ENCODE data around the gene UBTD1.
A peak's percentile ranks its signal among the peaks of the same experiment; 100 is the strongest.
"Not testable (repeated sequence)": the region's sequence is repeated elsewhere in the genome, so short reads cannot be mapped to it uniquely, and the experiment has no call there.

UBTD1 gene

DNA sequence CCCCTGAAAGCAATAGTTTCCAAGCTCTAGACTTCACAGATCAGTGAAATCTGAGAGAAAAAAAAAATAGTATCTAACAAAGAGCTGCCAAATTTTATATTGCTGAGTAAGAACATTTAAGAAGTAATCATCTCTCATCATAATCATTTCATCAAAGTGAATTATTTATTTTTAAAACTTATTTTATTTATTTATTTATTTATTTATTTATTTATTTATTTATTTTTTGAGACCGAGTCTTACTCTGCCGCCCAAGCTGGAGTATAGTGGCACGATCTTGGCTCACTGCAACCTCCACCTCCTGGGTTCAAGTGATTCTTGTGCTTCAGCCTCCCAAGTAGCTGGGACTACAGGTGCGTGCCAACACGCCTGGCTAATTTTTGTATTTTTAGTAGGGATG, 77.8 kb downstream of the UBTD1 start:
- H3K36me3 ChIP-seq (replicated peaks in 1 of 2; ENCODE audit: control insufficient read depth in 2 of 2, insufficient read depth in 2 of 2, low read length in 2 of 2); H4K8ac ChIP-seq (ENCODE audit: low read depth, low read length); H3K18ac ChIP-seq (ENCODE audit: low read length); H3K4me3 ChIP-seq (ENCODE audit: low read length in 2 of 2); H3K27ac ChIP-seq (replicated peaks; ENCODE audit: low read length); H3K9ac ChIP-seq (ENCODE audit: low read depth, low read length, poor library complexity); H3K23ac ChIP-seq (ENCODE audit: low read depth, low read length, poor library complexity); H2BK120ac ChIP-seq (ENCODE audit: low read depth, low read length); H2AK5ac ChIP-seq (ENCODE audit: low read depth, low read length); H2AFZ ChIP-seq (ENCODE audit: low read length); H2BK12ac ChIP-seq (ENCODE audit: low read length); H2BK15ac ChIP-seq (ENCODE audit: low read length); H3K14ac ChIP-seq (ENCODE audit: low read length); H2BK5ac ChIP-seq (ENCODE audit: low read length); DNase-seq (ENCODE audit: low spot score); H4K91ac ChIP-seq (ENCODE audit: low read depth, low read length, poor library complexity); H3K4ac ChIP-seq (ENCODE audit: low read length); H3K4me2 ChIP-seq (ENCODE audit: insufficient read depth, low read length, poor library complexity, severe bottlenecking); H3K27me3 ChIP-seq (ENCODE audit: control insufficient read depth in 3 of 3, insufficient read depth in 3 of 3, low read depth in 1 of 3, low read length in 3 of 3); H3K9me3 ChIP-seq (replicated peaks in 1 of 2; ENCODE audit: control insufficient read depth in 2 of 2, insufficient read depth in 1 of 2, low read depth in 1 of 2, low read length in 2 of 2); H3K79me1 ChIP-seq (ENCODE audit: low read depth, low read length); H3K4me1 ChIP-seq (ENCODE audit: control insufficient read depth in 2 of 2, insufficient read depth in 1 of 2, low read depth in 1 of 2, low read length in 2 of 2): not testable (repeated sequence)
- no CpG with 5 or more reads among the region's 5 CpGs for WGBS, 2 donors (ENCODE audit: extremely low coverage in 2 of 2, insufficient read length in 2 of 2, insufficient replicate concordance in 1 of 2)

DNA sequence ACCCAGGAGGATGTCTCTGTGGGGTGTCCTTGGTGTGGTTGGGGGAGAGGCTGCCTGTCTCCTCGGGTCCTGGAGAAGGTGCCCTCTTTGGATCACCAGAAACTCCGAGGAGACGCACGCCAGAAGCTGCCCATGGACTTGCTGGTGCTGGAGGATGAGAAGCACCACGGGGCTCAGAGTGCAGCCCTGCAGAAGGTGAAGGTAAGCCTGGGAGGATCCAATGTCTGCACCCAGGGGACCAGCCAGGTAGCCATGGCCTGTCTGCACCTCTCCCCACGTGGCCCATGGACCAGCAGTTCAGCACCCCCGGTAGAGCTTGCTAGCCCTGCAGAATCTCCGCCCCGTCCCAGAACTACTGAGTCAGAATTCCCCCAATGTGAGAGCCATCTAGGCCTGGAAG, 79.0 kb downstream of the UBTD1 start:
- Histone ChIP-seq H3K79me1 (ENCODE audit: low read depth, low read length) (no peaks in the 10 kb centered on the region), H3K9ac (ENCODE audit: low read depth, low read length, poor library complexity) (no peak overlapping the region), H3K36me3 (replicated peaks in 1 of 2; ENCODE audit: control insufficient read depth in 2 of 2, insufficient read depth in 2 of 2, low read length in 2 of 2) (no peaks in the 10 kb centered on the region), H3K9me3 (replicated peaks in 1 of 2; ENCODE audit: control insufficient read depth in 2 of 2, insufficient read depth in 1 of 2, low read depth in 1 of 2, low read length in 2 of 2) (no peaks in the 10 kb centered on the region), H2AK5ac (ENCODE audit: low read depth, low read length) (peak overlapping the region; percentile 46), H3K27ac (replicated peaks; ENCODE audit: low read length) (no peak overlapping the region), H3K14ac (ENCODE audit: low read length) (no peak overlapping the region), H3K4me1 (ENCODE audit: control insufficient read depth in 2 of 2, insufficient read depth in 1 of 2, low read depth in 1 of 2, low read length in 2 of 2) (peaks cover 2 to 3% of the 10 kb centered on the region in 2 donors), H2BK15ac (ENCODE audit: low read length) (no peak overlapping the region), H4K8ac (ENCODE audit: low read depth, low read length) (no peak overlapping the region), H3K4me3 (ENCODE audit: low read length in 2 of 2) (no peak overlapping the region), H3K18ac (ENCODE audit: low read length) (no peak overlapping the region), H3K4ac (ENCODE audit: low read length) (no peak overlapping the region), H3K27me3 (ENCODE audit: control insufficient read depth in 3 of 3, insufficient read depth in 3 of 3, low read depth in 1 of 3, low read length in 3 of 3) (peaks cover 0 to 3% (median 0%) of the 10 kb centered on the region in 3 experiments), H2BK5ac (ENCODE audit: low read length) (no peak overlapping the region), H3K4me2 (ENCODE audit: insufficient read depth, low read length, poor library complexity, severe bottlenecking) (no peak overlapping the region), H3K23ac (ENCODE audit: low read depth, low read length, poor library complexity) (no peak overlapping the region), H2BK12ac (ENCODE audit: low read length) (no peak overlapping the region), H2AFZ (ENCODE audit: low read length) (no peak overlapping the region), H2BK120ac (ENCODE audit: low read depth, low read length) (no peak overlapping the region), H4K91ac (ENCODE audit: low read depth, low read length, poor library complexity) (no peak overlapping the region)
- no peak for DNase-seq (ENCODE audit: low spot score)
- no CpG with 5 or more reads among the region's 9 CpGs for WGBS, 2 donors (ENCODE audit: extremely low coverage in 2 of 2, insufficient read length in 2 of 2, insufficient replicate concordance in 1 of 2)

GRCh38 chr10:97578171-97578844, 79.6 kb downstream of the UBTD1 start:
- H3K18ac ChIP-seq (ENCODE audit: low read length), result peak overlapping the region; percentile 45
- H3K4me3 ChIP-seq (ENCODE audit: low read length in 2 of 2), result no peak overlapping the region
- peak overlapping the region; percentile 63 for H3K14ac ChIP-seq (ENCODE audit: low read length)
- no peaks in the 10 kb centered on the region for H3K9me3 ChIP-seq (replicated peaks in 1 of 2; ENCODE audit: control insufficient read depth in 2 of 2, insufficient read depth in 1 of 2, low read depth in 1 of 2, low read length in 2 of 2)
- H3K23ac ChIP-seq (ENCODE audit: low read depth, low read length, poor library complexity), result no peak overlapping the region
- no peak overlapping the region for H3K4me2 ChIP-seq (ENCODE audit: insufficient read depth, low read length, poor library complexity, severe bottlenecking)
- H4K91ac ChIP-seq (ENCODE audit: low read depth, low read length, poor library complexity), result no peak overlapping the region
- no peak overlapping the region for H4K8ac ChIP-seq (ENCODE audit: low read depth, low read length)
- peaks cover 0 to 3% (median 0%) of the 10 kb centered on the region in 3 experiments for H3K27me3 ChIP-seq (ENCODE audit: control insufficient read depth in 3 of 3, insufficient read depth in 3 of 3, low read depth in 1 of 3, low read length in 3 of 3)
- no peak overlapping the region for H3K27ac ChIP-seq (replicated peaks; ENCODE audit: low read length)
- peak overlapping the region; percentile 19 for H2AK5ac ChIP-seq (ENCODE audit: low read depth, low read length)
- no peak overlapping the region for H2AFZ ChIP-seq (ENCODE audit: low read length)
- H3K4ac ChIP-seq (ENCODE audit: low read length), result no peak overlapping the region
- no peaks in the 10 kb centered on the region for H3K79me1 ChIP-seq (ENCODE audit: low read depth, low read length)
- H2BK120ac ChIP-seq (ENCODE audit: low read depth, low read length), result no peak overlapping the region
- no peak overlapping the region for H2BK5ac ChIP-seq (ENCODE audit: low read length)
- no peak overlapping the region for H2BK12ac ChIP-seq (ENCODE audit: low read length)
- H3K36me3 ChIP-seq (replicated peaks in 1 of 2; ENCODE audit: control insufficient read depth in 2 of 2, insufficient read depth in 2 of 2, low read length in 2 of 2), result no peaks in the 10 kb centered on the region
- no peak overlapping the region for H3K9ac ChIP-seq (ENCODE audit: low read depth, low read length, poor library complexity)
- no peak for DNase-seq (ENCODE audit: low spot score)
- peaks cover 2 to 3% of the 10 kb centered on the region in 2 donors for H3K4me1 ChIP-seq (ENCODE audit: control insufficient read depth in 2 of 2, insufficient read depth in 1 of 2, low read depth in 1 of 2, low read length in 2 of 2)
- no peak overlapping the region for H2BK15ac ChIP-seq (ENCODE audit: low read length)
- no CpG with 5 or more reads among the region's 40 CpGs for WGBS, 2 donors (ENCODE audit: extremely low coverage in 2 of 2, insufficient read length in 2 of 2, insufficient replicate concordance in 1 of 2)

GRCh38 chr10:97580421-97581367, 82.0 kb downstream of the UBTD1 start:
- DNase-seq (ENCODE audit: low spot score), result no peak
- no peak overlapping the region for H3K14ac ChIP-seq (ENCODE audit: low read length)
- H2AK5ac ChIP-seq (ENCODE audit: low read depth, low read length), result no peak overlapping the region
- H3K23ac ChIP-seq (ENCODE audit: low read depth, low read length, poor library complexity), result peak overlapping the region; percentile 8
- H3K27me3 ChIP-seq (ENCODE audit: control insufficient read depth in 3 of 3, insufficient read depth in 3 of 3, low read depth in 1 of 3, low read length in 3 of 3), result peaks cover 0 to 3% (median 0%) of the 10 kb centered on the region in 3 experiments
- H3K4me3 ChIP-seq (ENCODE audit: low read length in 2 of 2), result no peak overlapping the region
- H3K4ac ChIP-seq (ENCODE audit: low read length), result no peak overlapping the region
- peaks cover 2 to 5% of the 10 kb centered on the region in 2 donors for H3K4me1 ChIP-seq (ENCODE audit: control insufficient read depth in 2 of 2, insufficient read depth in 1 of 2, low read depth in 1 of 2, low read length in 2 of 2)
- no peak overlapping the region for H2BK12ac ChIP-seq (ENCODE audit: low read length)
- WGBS, 2 donors (ENCODE audit: extremely low coverage in 2 of 2, insufficient read length in 2 of 2, insufficient replicate concordance in 1 of 2), result no CpG with 5 or more reads among the region's 9 CpGs
- no peak overlapping the region for H2BK15ac ChIP-seq (ENCODE audit: low read length)
- H4K91ac ChIP-seq (ENCODE audit: low read depth, low read length, poor library complexity), result no peak overlapping the region
- H3K9ac ChIP-seq (ENCODE audit: low read depth, low read length, poor library complexity), result no peak overlapping the region
- H2BK120ac ChIP-seq (ENCODE audit: low read depth, low read length), result no peak overlapping the region
- H3K36me3 ChIP-seq (replicated peaks in 1 of 2; ENCODE audit: control insufficient read depth in 2 of 2, insufficient read depth in 2 of 2, low read length in 2 of 2), result no peaks in the 10 kb centered on the region
- peak overlapping the region; percentile 45 for H4K8ac ChIP-seq (ENCODE audit: low read depth, low read length)
- H3K9me3 ChIP-seq (replicated peaks in 1 of 2; ENCODE audit: control insufficient read depth in 2 of 2, insufficient read depth in 1 of 2, low read depth in 1 of 2, low read length in 2 of 2), result no peaks in the 10 kb centered on the region
- no peak overlapping the region for H3K18ac ChIP-seq (ENCODE audit: low read length)
- H2BK5ac ChIP-seq (ENCODE audit: low read length), result no peak overlapping the region
- peak overlapping the region; percentile 15 for H2AFZ ChIP-seq (ENCODE audit: low read length)
- no peak overlapping the region for H3K27ac ChIP-seq (replicated peaks; ENCODE audit: low read length)
- no peak overlapping the region for H3K4me2 ChIP-seq (ENCODE audit: insufficient read depth, low read length, poor library complexity, severe bottlenecking)
- no peaks in the 10 kb centered on the region for H3K79me1 ChIP-seq (ENCODE audit: low read depth, low read length)
